Gastrocnemius medialis (tissue), 4 donors: ENCODE measurements around the gene SNORC.

ENCODE experiments used
- CTCF ChIP-seq, 5 experiments: fragments of 450-650 bp in 3 of 5; fragments of 200-600 bp in 2 of 5; sonication (generic) in 2 of 5; IDR thresholded peaks in 4 of 5; conservative IDR thresholded peaks in 1 of 5; 1 replicate in 4 of 5; 2 replicates in 1 of 5; pipeline ENCODE4 v1.5.1; 2016 to 2019; ENCODE audit warnings: antibody characterized with exemption in 5 of 5, mild to moderate bottlenecking in 3 of 5, moderate library complexity in 3 of 5
- POLR2A ChIP-seq, 2 donors: fragments of 450-650 bp; IDR thresholded peaks; one replicate each; pipeline ENCODE4 v1.6.1; 2017; ENCODE audit warnings: antibody characterized with exemption in 2 of 2, mild to moderate bottlenecking in 2 of 2, moderate library complexity in 2 of 2

- TF ChIP-seq CTCF (IDR thresholded peaks at IDR 0.05 in 4 of 5, conservative IDR thresholded peaks at IDR 0.05 in 1 of 5) = no peak
- TF ChIP-seq POLR2A (IDR thresholded peaks at IDR 0.05) = no peak
Observed at GRCh38 chr2:232866104-232866503, 4.0 kb upstream of the SNORC start.
